Ishikawa (cell line): ENCODE measurements around the gene SLC39A6.

Source experiments
- CEBPB ChIP-seq: IDR thresholded peaks from 2 replicates; pipeline ENCODE4 v1.6.1; 2012
- MAX ChIP-seq: IDR thresholded peaks from 2 replicates; pipeline ENCODE4 v1.6.1; 2012
- RAD21 ChIP-seq: IDR thresholded peaks from 2 replicates; pipeline ENCODE4 v1.6.1; 2012; ENCODE audit warnings: low read depth
- TCF12 ChIP-seq: IDR thresholded peaks from 2 replicates; pipeline ENCODE4 v1.6.1; 2012; ENCODE audit warnings: low read depth
- TEAD4 ChIP-seq: IDR thresholded peaks from 2 replicates; pipeline ENCODE4 v1.6.1; 2012
- YY1 ChIP-seq: IDR thresholded peaks from 2 replicates; pipeline ENCODE4 v1.6.1; 2012; ENCODE audit warnings: low read depth

GRCh38 chr18:36143391-36143790 lies 14.3 kb upstream of the SLC39A6 start:
- TF ChIP-seq RAD21 (no peak), YY1 (no peak), TCF12 (no peak), CEBPB (no peak), TEAD4 (no peak), MAX (no peak)
